K562 (cell line): ENCODE data around the gene STS. TPM values are rescaled to one million over a fixed set of nuclear protein-coding genes. Genes with fewer than 3 reads are reported as not detected.

Experiments used
- ATAC-seq: fragments of 200-7000 bp; cut with Tn5 transposase; 3 replicates; pipeline ENCODE4 v1.9.1; 2020; ENCODE audit warnings: moderate library complexity
- BruUV-seq: library from RNA; stranded (reverse); fragments of 400-500 nt; replicated peaks from 2 replicates; lab custom pipeline; 2021; lab: Mats Ljungman, UMichigan
- CTCF ChIA-PET: fragments of 300-600 bp; formaldehyde crosslinking; extraction: SDS; loops from one replicate; lab custom pipeline; 2021; ENCODE audit warnings: low intra/inter-chr PET ratio; lab: Yijun Ruan, JAX
- POLR2A ChIA-PET: fragments of 300-600, 350-650 bp; sonication (Branson Sonifier 250); formaldehyde crosslinking; extraction: SDS; loops from one replicate; lab custom pipeline; 2021; ENCODE audit warnings: antibody characterized with exemption, inconsistent platforms; lab: Yijun Ruan, JAX
- DNase-seq, 4 experiments: peaks; one replicate each; pipeline versions ENCODE4 v3.0.0 to v3.0.0-alpha.2; 2011 to 2018; ENCODE audit warnings: low spot score in 3 of 4, mixed read lengths in 3 of 4; ENCODE audit errors: extremely low read depth in 1 of 4
- FAIRE-seq: peaks from 2 replicates; lab custom pipeline; 2011; peaks lifted over from hg19 to GRCh38; lab: Jason Lieb, UNC
- H2AFZ ChIP-seq: 2 replicates; pipeline ENCODE4 v1.6.0; 2011; ENCODE audit warnings: low read depth, low read length, control low read depth, inconsistent platforms
- H3K27ac ChIP-seq: fragments of 200-600 bp; 3 replicates; pipeline ENCODE4 v1.8.0; 2011; ENCODE audit warnings: low read depth, mild to moderate bottlenecking, control low read depth, inconsistent platforms, low read length, moderate library complexity, mixed read lengths; ENCODE audit errors: extremely low read depth
- H3K27me3 ChIP-seq, 2 experiments: fragments of 300-600 bp in 1 of 2; 2 replicates in 1 of 2; 3 replicates in 1 of 2; pipeline versions ENCODE4 v1.6.0 to v1.8.0; 2011; ENCODE audit warnings: inconsistent platforms in 2 of 2, low read length in 2 of 2, mild to moderate bottlenecking in 1 of 2, mixed read lengths in 1 of 2, moderate library complexity in 1 of 2; ENCODE audit not compliant: control insufficient read depth in 2 of 2, insufficient read depth in 2 of 2
- H3K36me3 ChIP-seq: fragments of 300-600 bp; 3 replicates; pipeline ENCODE4 v1.8.0; 2011; ENCODE audit warnings: mild to moderate bottlenecking, low read length, inconsistent platforms; ENCODE audit not compliant: control insufficient read depth, insufficient read depth
- H3K4me1 ChIP-seq, 2 experiments: fragments of 200-600 bp in 1 of 2; replicated peaks in 1 of 2; 2 replicates in 1 of 2; 3 replicates in 1 of 2; pipeline versions ENCODE4 v1.5.1 to v1.8.0; 2011; ENCODE audit warnings: inconsistent platforms in 2 of 2, low read length in 2 of 2, mild to moderate bottlenecking in 1 of 2, mixed read lengths in 1 of 2, moderate library complexity in 1 of 2; ENCODE audit not compliant: control insufficient read depth in 2 of 2, insufficient read depth in 2 of 2
- H3K4me2 ChIP-seq: 2 replicates; pipeline ENCODE4 v1.6.1; 2011; ENCODE audit warnings: low read length, control low read depth, inconsistent platforms, mixed read lengths; ENCODE audit not compliant: insufficient read depth
- H3K4me3 ChIP-seq: fragments of 200-600 bp; sonication (generic), shearing (Covaris generic); 2 replicates; pipeline ENCODE4 v1.5.1; 2016; ENCODE audit warnings: control low read depth, inconsistent platforms
- H3K79me2 ChIP-seq: fragments of 200-600 bp; 3 replicates; pipeline ENCODE4 v1.8.0; 2011; ENCODE audit warnings: low read length, inconsistent platforms; ENCODE audit not compliant: control insufficient read depth, insufficient read depth
- H3K9ac ChIP-seq, 2 experiments: 2 replicates each; pipeline versions ENCODE4 v1.6.0 to v1.6.1; 2011; ENCODE audit warnings: low read depth in 2 of 2, low read length in 2 of 2, control low read depth in 1 of 2, inconsistent platforms in 1 of 2, mild to moderate bottlenecking in 1 of 2, mixed read lengths in 1 of 2; ENCODE audit not compliant: insufficient read depth in 1 of 2
- H3K9me1 ChIP-seq: one replicate; pipeline ENCODE4 v1.6.0; 2011; ENCODE audit warnings: inconsistent platforms, mild to moderate bottlenecking, low read length, moderate library complexity; ENCODE audit not compliant: control insufficient read depth, insufficient read depth
- H3K9me3 ChIP-seq: replicated peaks from 2 replicates; pipeline ENCODE4 v1.5.1; 2011; ENCODE audit warnings: low read depth, low read length, inconsistent platforms; ENCODE audit not compliant: control insufficient read depth, insufficient read depth
- H4K20me1 ChIP-seq: replicated peaks from 2 replicates; pipeline ENCODE4 v1.6.1; 2011; ENCODE audit warnings: low read length, inconsistent platforms, mixed read lengths; ENCODE audit not compliant: control insufficient read depth, insufficient read depth
- ATF3 ChIP-seq, 2 experiments: fragments of 450-650 bp in 1 of 2; sonication (generic) in 1 of 2; formaldehyde crosslinking in 1 of 2; IDR thresholded peaks in 1 of 2; conservative IDR thresholded peaks in 1 of 2; 2 replicates each; pipeline versions ENCODE4 v1.6.1 to v1.8.1; 2016 to 2023; ENCODE audit warnings: mild to moderate bottlenecking in 2 of 2, moderate library complexity in 2 of 2, inconsistent platforms in 1 of 2, missing genetic modification reagents in 1 of 2
- HNRNPK ChIP-seq: fragments of 200-400 bp; formaldehyde crosslinking; IDR thresholded peaks from one replicate; pipeline ENCODE4 v1.6.1; 2018; ENCODE audit warnings: mild to moderate bottlenecking, low read depth, low read length; ENCODE audit not compliant: poor library complexity, severe bottlenecking
- JUND ChIP-seq, 2 experiments: IDR thresholded peaks; 2 replicates in 1 of 2; 3 replicates in 1 of 2; pipeline ENCODE4 v1.6.1; 2011; ENCODE audit warnings: borderline replicate concordance in 2 of 2, low read depth in 2 of 2, low read length in 2 of 2, improper control_type of control experiment in 1 of 2, missing biosample characterization in 1 of 2, missing genetic modification characterization in 1 of 2, missing genetic modification reagents in 1 of 2
- MAX ChIP-seq: sonication (generic); formaldehyde crosslinking; IDR thresholded peaks from 2 replicates; pipeline ENCODE4 v1.9.0; 2022; ENCODE audit warnings: mild to moderate bottlenecking, missing genetic modification reagents
- NBN ChIP-seq: fragments of 450-650 bp; IDR thresholded peaks from 2 replicates; pipeline ENCODE4 v1.6.1; 2016; ENCODE audit warnings: low read depth, mild to moderate bottlenecking
- NELFE ChIP-seq: IDR thresholded peaks from 2 replicates; pipeline ENCODE4 v1.6.1; 2011; ENCODE audit warnings: mild to moderate bottlenecking; ENCODE audit not compliant: insufficient read depth, insufficient read length
- NKRF ChIP-seq: fragments of 450-650 bp; IDR thresholded peaks from 2 replicates; pipeline ENCODE4 v1.6.1; 2016; ENCODE audit warnings: borderline replicate concordance
- PTRF ChIP-seq: fragments of 450-650 bp; IDR thresholded peaks from 2 replicates; pipeline ENCODE4 v1.6.1; 2016; ENCODE audit warnings: mild to moderate bottlenecking, missing genetic modification characterization, missing compliant biosample characterization
- RBM34 ChIP-seq: fragments of 200-400 bp; formaldehyde crosslinking; IDR thresholded peaks from 2 replicates; pipeline ENCODE4 v1.6.1; 2018; ENCODE audit warnings: low read length, borderline replicate concordance; ENCODE audit not compliant: insufficient read depth
- THRB ChIP-seq: fragments of 450-650 bp; formaldehyde crosslinking; conservative IDR thresholded peaks from 2 replicates; pipeline ENCODE4 v1.4.0; 2022; ENCODE audit warnings: mild to moderate bottlenecking, missing genetic modification characterization
- ZNF146 ChIP-seq: IDR thresholded peaks from one replicate; pipeline ENCODE4 v1.6.1; 2018; ENCODE audit warnings: missing compliant biosample characterization; ENCODE audit not compliant: unreplicated experiment
- ZNF274 ChIP-seq: IDR thresholded peaks from 2 replicates; pipeline ENCODE4 v1.6.1; 2011; ENCODE audit warnings: low read depth, mild to moderate bottlenecking, low read length, moderate library complexity, borderline replicate concordance
- WGBS: fragments of 100-300 bp; shearing (Covaris generic); methylation state at CpG from one replicate; pipeline ENCODE4 v1.1.6; 2016; ENCODE audit warnings: low coverage, mixed read lengths; ENCODE audit not compliant: insufficient coverage; ENCODE audit errors: missing lambda C conversion rate; 5-methylcytosine and 5-hydroxymethylcytosine counted together
- in situ Hi-C: fragments of 300-500 bp; cut with MboI; formaldehyde crosslinking; loops from 4 replicates; pipeline ENCODE4 v1.15.0; 2018; ENCODE audit warnings: inconsistent platforms, mixed read lengths
- intact Hi-C: fragments of 100-400 bp; cut with micrococcal nuclease; formaldehyde crosslinking; loops from 2 replicates; pipeline ENCODE4 v1.14.2; 2022
- polyA plus RNA-seq, 8 experiments: library from polyadenylated mRNA; depleted of rRNA in 4 of 8; stranded (reverse) in 5 of 8; unstranded in 3 of 8; fragments of >200 nt; fragmentation: Nextera tagmentation in 2 of 8; fragmentation: Illumina TruSeq in 1 of 8; extraction: Ambion mirVana in 2 of 8; extraction: Trizol in 1 of 8; gene quantifications; 2 replicates each; pipeline versions ENCODE4 v1.2.1 to v1.2.3, GENCODE V29; 2011 to 2014; ENCODE audit warnings: inconsistent platforms in 1 of 8, missing spikeins in 1 of 8
- total RNA-seq, 7 experiments: library from RNA; depleted of rRNA in 6 of 7; stranded (reverse); fragments of >200 nt in 6 of 7; fragmentation: Illumina TruSeq in 2 of 7; extraction: Trizol in 2 of 7; gene quantifications; 2 replicates each; pipeline versions ENCODE4 v1.2.1 to v1.2.3, GENCODE V29; 2011 to 2021; ENCODE audit warnings: low replicate concordance in 1 of 7

The STS gene
- total and polyA plus RNA-seq, 9 of the 15 experiments (the other 6 are each of a cell fraction or from before 2014, with no cell fraction given) = 0.14 to 1.3 (median 0.63) TPM

GRCh38 chrX:7116081-7116480 is 31.4 kb upstream of the STS start:
- Histone ChIP-seq H3K4me2 (no peak overlapping the region), H4K20me1 (0 out of 2 replicates have a peak, but pooled peaks cover 5% of the 10 kb centered on the region), H3K4me3 (no peak overlapping the region), H3K4me1 (no peaks in the 10 kb centered on the region; a peak in 3 of 5 replicates), H3K36me3 (0 out of 3 replicates have a peak, but pooled peaks cover 5% of the 10 kb centered on the region), H3K9me1 (no peaks in the 10 kb centered on the region), H3K27ac (no peak overlapping the region), H3K9ac (no peak overlapping the region), H3K27me3 (no peaks in the 10 kb centered on the region), H3K9me3 (no peaks in the 10 kb centered on the region), H2AFZ (no peak overlapping the region), H3K79me2 (peaks cover 36% of the 10 kb centered on the region)
- TF ChIP-seq THRB (no peak), NKRF (no peak), MAX (no peak), NELFE (no peak), NBN (no peak), PTRF (tag) (no peak), RBM34 (no peak), HNRNPK (no peak), ZNF146 (CRISPR knock-in tag) (no peak), ZNF274 (no peak), ATF3 (IDR thresholded peaks at IDR 0.05) (no peak), ATF3 (CRISPR knock-in tag; conservative IDR thresholded peaks at IDR 0.05) (no peak), JUND (IDR thresholded peaks at IDR 0.05; ENCODE audit: borderline replicate concordance, low read depth, low read length) (no peak), JUND (tag; IDR thresholded peaks at IDR 0.05; ENCODE audit: borderline replicate concordance, low read depth, low read length) (no peak)
- CTCF ChIA-PET = no interaction called here
- no peak for FAIRE-seq
- BruUV-seq = no TSS peak
- intact Hi-C loops (no loop called here), in situ Hi-C loops (no loop called here)
- ATAC-seq = no peak
- no peak for DNase-seq
- 71% methylated on average over 1 of the region's 3 CpGs for WGBS
- POLR2A ChIA-PET = interaction anchor here (0.7 kb wide), 1 partner anchor 1695 kb away, joined by 3 read pairs; no protein-coding TSS in a partner anchor
